Measurements from ENCODE around the gene HTRA2. TPM values are rescaled to one million over a fixed set of nuclear protein-coding genes. Genes with fewer than 3 reads are reported as not detected.
A peak's percentile ranks its signal among the peaks of the same experiment; 100 is the strongest.

The HTRA2 gene
- total RNA-seq, 2 donors from 2014 or later = 18.5 to 21.4 TPM

DNA sequence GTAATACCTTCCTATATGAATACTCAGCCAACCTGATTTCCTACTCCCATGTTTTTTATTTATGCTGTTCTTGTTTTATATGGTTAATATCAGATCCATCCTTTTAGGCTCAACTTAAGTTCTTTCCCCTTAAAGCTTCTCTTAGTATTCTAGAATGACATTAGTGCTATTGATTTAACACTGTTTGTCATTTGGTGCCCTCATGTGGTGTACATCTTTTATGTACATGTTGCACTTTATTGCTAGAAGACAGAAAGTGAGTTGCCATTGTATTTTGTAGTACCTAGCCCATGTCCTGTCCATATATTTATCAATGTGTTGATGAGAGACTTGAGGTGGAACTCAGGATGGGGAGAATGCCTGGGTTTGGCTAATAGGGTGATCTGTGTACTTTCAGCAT lies 2.5 kb downstream of the HTRA2 start:
- H3K9me3 ChIP-seq (ENCODE audit: control insufficient read depth, low read length, poor library complexity, severe bottlenecking) = no peaks in the 10 kb centered on the region
- ATAC-seq (no peak), DNase-seq (no peak)
- Mint-ChIP-seq H3K27me3 (peaks cover 3% of the 10 kb centered on the region), H3K4me1 (peaks cover 26% of the 10 kb centered on the region), H3K4me3 (peak overlapping the region; percentile 71), H3K27ac (peak overlapping the region; percentile 93), H3K36me3 (ENCODE audit: low read depth) (peaks cover 7% of the 10 kb centered on the region)

DNA sequence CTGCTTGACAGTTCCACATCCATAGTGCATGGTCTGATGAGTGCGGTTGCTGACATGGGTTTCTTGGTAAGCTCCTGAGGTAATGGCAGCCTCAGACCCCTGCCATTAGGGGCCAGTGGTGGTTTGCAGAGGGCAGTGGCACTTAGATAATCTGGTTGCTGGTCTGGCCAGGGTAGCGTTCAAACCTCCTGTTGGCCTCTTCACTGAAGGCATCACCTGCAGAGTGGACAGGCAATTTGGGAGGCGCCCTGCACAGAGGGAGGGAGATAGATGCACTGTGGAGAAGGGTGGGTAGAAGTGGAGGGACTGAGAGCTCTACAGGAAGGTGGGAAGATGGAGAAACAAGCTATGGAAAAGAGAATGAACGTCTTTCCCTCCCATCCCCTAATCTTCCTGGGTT lies 3.7 kb downstream of the HTRA2 start:
- Mint-ChIP-seq H3K27me3 (peaks cover 15% of the 10 kb centered on the region), H3K4me3 (no peak overlapping the region), H3K27ac (no peak overlapping the region), H3K4me1 (peaks cover 20% of the 10 kb centered on the region), H3K36me3 (ENCODE audit: low read depth) (peaks cover 7% of the 10 kb centered on the region)
- no peaks in the 10 kb centered on the region for H3K9me3 ChIP-seq (ENCODE audit: control insufficient read depth, low read length, poor library complexity, severe bottlenecking)
- ATAC-seq (no peak), DNase-seq (no peak)

DNA sequence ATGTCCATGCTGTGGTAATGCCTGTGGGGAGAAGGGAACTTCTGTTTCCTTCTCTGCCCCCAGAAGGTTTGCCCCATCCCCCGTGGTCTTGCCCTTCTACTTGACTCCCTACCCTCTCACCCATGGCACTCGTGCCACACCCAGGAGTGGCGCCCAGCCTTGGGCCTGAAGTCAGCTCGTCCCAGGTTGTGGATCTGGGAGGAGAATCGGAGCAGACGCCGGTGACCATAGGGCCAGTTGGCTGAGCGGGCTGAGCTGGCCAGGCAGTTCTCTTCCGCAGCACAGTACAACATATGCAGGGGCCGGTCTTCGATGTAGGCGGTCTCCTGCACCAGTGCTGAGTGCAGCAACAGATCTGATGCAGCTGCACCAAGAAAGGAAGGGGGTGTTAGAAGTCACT lies 4.7 kb downstream of the HTRA2 start:
- no peaks in the 10 kb centered on the region for H3K9me3 ChIP-seq (ENCODE audit: control insufficient read depth, low read length, poor library complexity, severe bottlenecking)
- H3K36me3 Mint-ChIP-seq (ENCODE audit: low read depth) = peaks cover 5% of the 10 kb centered on the region
- no peak overlapping the region for H3K4me3 Mint-ChIP-seq
- H3K27ac Mint-ChIP-seq = no peak overlapping the region
- DNase-seq (no peak), ATAC-seq (no peak)
- peaks cover 15% of the 10 kb centered on the region for H3K4me1 Mint-ChIP-seq
- H3K27me3 Mint-ChIP-seq = peaks cover 25% of the 10 kb centered on the region

DNA sequence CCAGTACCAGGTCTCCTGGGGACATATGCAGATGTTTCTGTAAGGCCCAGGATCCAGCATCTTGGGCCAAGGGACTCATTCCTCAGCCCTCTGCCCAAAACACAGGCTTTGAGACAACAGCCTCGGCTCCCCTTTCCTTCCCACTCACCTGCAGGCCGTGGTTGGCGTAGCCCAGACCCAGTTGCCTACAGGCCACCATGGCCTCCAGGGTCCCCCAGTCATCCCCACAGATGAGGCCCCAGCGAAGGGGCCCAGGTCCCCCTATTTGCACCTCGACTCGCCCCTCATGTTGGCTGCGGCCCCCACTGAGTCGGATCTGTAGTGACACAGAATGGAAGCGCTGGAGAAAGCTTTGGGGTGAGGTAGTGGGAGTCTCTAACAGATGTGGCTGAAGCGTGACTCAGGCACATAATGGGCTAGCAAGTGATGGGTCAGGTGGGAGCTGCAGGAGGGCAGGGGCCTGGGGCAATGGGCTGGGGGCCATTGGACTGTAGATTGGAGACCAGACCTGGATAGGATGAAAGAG lies 5.8 kb downstream of the HTRA2 start:
- DNase-seq = no peak
- Mint-ChIP-seq H3K27ac (no peak overlapping the region), H3K4me3 (no peak overlapping the region)

DNA sequence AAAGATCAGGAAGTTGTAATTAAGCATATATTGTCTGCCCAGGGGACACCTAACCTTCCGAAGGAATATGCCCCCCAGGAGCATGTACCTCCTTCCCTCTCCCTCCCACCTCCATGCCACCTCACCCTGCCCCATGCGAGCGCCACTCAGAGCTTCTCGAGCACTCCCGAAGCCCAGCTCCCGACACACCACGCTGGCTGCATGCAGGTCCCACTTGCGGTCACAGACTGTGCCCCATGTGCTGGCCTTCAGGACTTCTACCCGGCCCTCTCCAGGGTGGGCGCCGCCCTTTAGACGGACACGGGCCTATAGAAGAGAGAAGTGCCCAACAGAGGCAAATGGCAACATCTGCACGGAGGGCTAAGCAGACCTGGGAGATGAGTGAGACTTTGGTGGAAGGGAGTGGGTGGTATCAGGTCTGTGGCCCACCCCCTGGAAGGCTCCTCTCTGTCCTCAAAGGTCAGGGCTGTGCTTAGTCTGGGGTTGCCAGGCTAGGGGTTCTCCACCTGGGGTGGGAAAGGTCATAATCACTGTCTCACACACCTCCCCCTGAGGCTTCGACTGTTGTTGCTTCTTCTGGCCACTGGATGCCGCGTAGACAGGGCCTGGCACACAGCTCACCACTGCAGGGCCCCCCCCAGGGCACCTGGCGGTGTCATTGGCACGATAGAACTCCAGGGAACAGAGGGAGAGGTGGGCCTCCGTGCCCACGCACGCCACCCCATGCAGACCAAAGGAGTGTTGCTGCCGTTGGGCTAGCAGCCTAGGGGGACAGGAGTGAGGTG lies 6.6 kb downstream of the HTRA2 start:
- peaks cover 36% of the 10 kb centered on the region for H3K27me3 Mint-ChIP-seq
- H3K27ac Mint-ChIP-seq = no peak overlapping the region
- no peak overlapping the region for H3K4me3 Mint-ChIP-seq
- peaks cover 10% of the 10 kb centered on the region for H3K4me1 Mint-ChIP-seq
- no peak for ATAC-seq
- H3K36me3 Mint-ChIP-seq (ENCODE audit: low read depth) = peaks cover 5% of the 10 kb centered on the region
- H3K9me3 ChIP-seq (ENCODE audit: control insufficient read depth, low read length, poor library complexity, severe bottlenecking) = no peaks in the 10 kb centered on the region
- DNase-seq = no peak

More for the DNA sequence above, 5.8 kb downstream of the HTRA2 start:
- H3K4me1 Mint-ChIP-seq = peaks cover 15% of the 10 kb centered on the region
- peaks cover 29% of the 10 kb centered on the region for H3K27me3 Mint-ChIP-seq
- H3K9me3 ChIP-seq (ENCODE audit: control insufficient read depth, low read length, poor library complexity, severe bottlenecking) = no peaks in the 10 kb centered on the region
- H3K36me3 Mint-ChIP-seq (ENCODE audit: low read depth) = peaks cover 5% of the 10 kb centered on the region
- no peak for ATAC-seq

DNA sequence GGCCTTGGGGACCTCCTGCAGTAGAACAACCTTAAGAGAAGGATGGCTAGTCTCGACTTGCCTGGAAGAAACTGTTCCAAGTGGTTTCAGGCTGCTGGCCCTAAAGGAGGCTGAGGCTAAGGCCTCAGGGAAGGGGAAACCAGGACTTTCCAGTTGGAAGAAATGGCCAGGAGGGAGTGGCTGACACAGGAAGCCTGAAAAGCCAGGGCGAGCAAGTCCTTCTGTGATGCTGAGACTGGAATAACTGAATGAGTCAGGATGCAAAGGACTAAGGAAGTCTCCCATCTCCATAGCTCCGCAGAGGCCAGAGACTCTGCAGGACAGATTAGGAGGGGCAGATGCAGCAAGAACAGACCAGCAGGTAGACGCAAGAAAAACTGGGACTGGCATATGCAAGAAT lies 7.4 kb downstream of the HTRA2 start:
- peaks cover 4% of the 10 kb centered on the region for H3K4me1 Mint-ChIP-seq
- ATAC-seq (no peak), DNase-seq (no peak)
- H3K27me3 Mint-ChIP-seq = peaks cover 40% of the 10 kb centered on the region
- no peak overlapping the region for H3K27ac Mint-ChIP-seq
- no peak overlapping the region for H3K4me3 Mint-ChIP-seq
- H3K36me3 Mint-ChIP-seq (ENCODE audit: low read depth) = peaks cover 4% of the 10 kb centered on the region
- H3K9me3 ChIP-seq (ENCODE audit: control insufficient read depth, low read length, poor library complexity, severe bottlenecking) = no peaks in the 10 kb centered on the region

DNA sequence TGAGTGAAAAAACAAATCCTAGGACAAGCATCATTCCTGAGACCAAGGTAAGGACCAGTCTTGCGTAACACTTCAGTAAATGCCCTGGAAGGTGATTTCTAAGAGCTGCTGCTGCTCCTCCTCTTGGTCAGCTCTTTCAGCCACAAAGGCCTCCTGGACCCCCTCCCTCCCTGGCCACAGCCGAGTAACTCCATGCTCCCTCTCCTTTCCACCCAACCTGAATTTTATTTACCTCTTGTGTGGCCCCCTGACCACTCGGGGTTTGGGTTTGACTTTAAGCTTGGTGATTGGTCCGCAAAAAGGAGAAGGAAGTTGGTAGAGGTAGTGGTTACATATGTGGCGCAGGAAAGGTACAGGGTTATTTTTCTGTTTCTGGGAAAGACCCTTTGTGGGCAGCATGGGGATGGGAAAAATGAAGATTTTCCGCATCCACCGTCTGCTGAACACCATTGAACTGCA lies 9.2 kb downstream of the HTRA2 start:
- ATAC-seq (no peak), DNase-seq (no peak)
- Mint-ChIP-seq H3K4me3 (peak overlapping the region; percentile 31), H3K27ac (no peak overlapping the region), H3K4me1 (peaks cover 2% of the 10 kb centered on the region), H3K27me3 (peaks cover 54% of the 10 kb centered on the region), H3K36me3 (ENCODE audit: low read depth) (peaks cover 8% of the 10 kb centered on the region)
- no peaks in the 10 kb centered on the region for H3K9me3 ChIP-seq (ENCODE audit: control insufficient read depth, low read length, poor library complexity, severe bottlenecking)

DNA sequence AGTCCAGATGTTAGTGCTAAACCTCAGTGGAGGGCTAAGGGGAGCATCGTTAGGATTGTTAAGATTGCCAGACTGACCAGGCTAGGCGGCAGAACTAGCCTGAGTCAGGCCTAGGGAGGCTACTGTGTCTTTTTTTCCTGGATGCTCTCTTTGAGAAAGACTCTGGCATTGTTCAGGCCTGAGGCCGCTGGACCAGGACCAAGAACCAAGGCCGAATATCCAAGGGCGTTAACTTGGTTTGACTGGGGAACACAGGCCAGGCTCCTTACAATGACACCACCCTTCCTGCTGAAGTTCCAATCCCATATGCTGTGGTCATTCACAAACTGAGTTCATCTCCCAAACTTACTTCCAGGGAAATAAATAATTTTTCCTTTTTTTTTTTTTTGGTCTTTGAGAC lies 10.6 kb downstream of the HTRA2 start:
- H3K4me1 Mint-ChIP-seq = peaks cover 4% of the 10 kb centered on the region

DNA sequence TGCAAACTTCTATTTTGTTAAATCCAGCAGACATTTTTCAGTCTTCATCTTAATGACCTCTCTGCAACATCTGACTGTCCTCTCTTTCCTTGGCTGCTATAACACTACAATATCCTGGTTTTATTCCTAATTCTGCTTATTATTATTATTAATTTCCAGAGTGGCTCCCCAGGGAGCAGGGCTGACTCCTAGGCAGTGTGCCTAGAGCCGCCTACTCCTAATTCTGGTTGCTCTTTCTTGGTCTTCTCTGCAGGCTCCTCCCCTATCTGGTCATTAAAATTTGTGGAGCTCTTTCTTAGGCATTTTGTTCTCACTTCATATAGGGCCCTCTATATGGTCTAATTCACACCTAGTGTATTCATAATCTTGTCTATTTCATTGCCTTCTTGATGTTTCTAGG lies 13.2 kb downstream of the HTRA2 start:
- peaks cover 4% of the 10 kb centered on the region for H3K4me1 Mint-ChIP-seq
- peaks cover 11% of the 10 kb centered on the region for H3K36me3 Mint-ChIP-seq (ENCODE audit: low read depth)
- H3K27ac Mint-ChIP-seq = peak overlapping the region; percentile 53
- H3K9me3 ChIP-seq (ENCODE audit: control insufficient read depth, low read length, poor library complexity, severe bottlenecking) = no peaks in the 10 kb centered on the region
- H3K4me3 Mint-ChIP-seq = no peak overlapping the region
- DNase-seq (no peak), ATAC-seq (no peak)
- peaks cover 74% of the 10 kb centered on the region for H3K27me3 Mint-ChIP-seq

More for the DNA sequence above, 10.6 kb downstream of the HTRA2 start:
- no peak for DNase-seq
- H3K36me3 Mint-ChIP-seq (ENCODE audit: low read depth) = peaks cover 8% of the 10 kb centered on the region
- H3K4me3 Mint-ChIP-seq = no peak overlapping the region
- no peak overlapping the region for H3K27ac Mint-ChIP-seq
- no peak for ATAC-seq
- H3K9me3 ChIP-seq (ENCODE audit: control insufficient read depth, low read length, poor library complexity, severe bottlenecking) = no peaks in the 10 kb centered on the region
- H3K27me3 Mint-ChIP-seq = peaks cover 60% of the 10 kb centered on the region

DNA sequence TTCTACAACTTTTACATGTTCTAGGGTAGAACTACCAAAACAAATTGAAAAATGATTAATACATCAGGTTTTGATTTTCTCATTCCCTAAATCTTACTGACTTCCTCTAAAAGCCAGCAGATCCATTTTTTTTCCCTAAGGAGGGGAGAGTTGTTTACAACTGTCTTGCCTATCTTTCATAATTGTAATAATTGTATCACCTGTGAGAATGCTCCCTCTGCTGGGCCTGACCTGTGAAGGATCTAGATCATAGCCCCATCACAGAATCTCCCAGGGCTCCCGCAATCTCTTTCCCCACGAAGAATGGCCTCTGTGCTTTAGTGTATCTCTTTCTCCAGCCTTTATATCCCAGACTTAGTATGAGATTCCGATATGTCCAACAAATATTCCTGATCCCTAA lies 14.9 kb downstream of the HTRA2 start:
- H3K9me3 ChIP-seq (ENCODE audit: control insufficient read depth, low read length, poor library complexity, severe bottlenecking) = no peaks in the 10 kb centered on the region
- Mint-ChIP-seq H3K4me3 (no peak overlapping the region), H3K36me3 (ENCODE audit: low read depth) (peaks cover 16% of the 10 kb centered on the region), H3K27me3 (peaks cover 69% of the 10 kb centered on the region), H3K27ac (no peak overlapping the region), H3K4me1 (peaks cover 10% of the 10 kb centered on the region)
- DNase-seq (no peak), ATAC-seq (no peak)

DNA sequence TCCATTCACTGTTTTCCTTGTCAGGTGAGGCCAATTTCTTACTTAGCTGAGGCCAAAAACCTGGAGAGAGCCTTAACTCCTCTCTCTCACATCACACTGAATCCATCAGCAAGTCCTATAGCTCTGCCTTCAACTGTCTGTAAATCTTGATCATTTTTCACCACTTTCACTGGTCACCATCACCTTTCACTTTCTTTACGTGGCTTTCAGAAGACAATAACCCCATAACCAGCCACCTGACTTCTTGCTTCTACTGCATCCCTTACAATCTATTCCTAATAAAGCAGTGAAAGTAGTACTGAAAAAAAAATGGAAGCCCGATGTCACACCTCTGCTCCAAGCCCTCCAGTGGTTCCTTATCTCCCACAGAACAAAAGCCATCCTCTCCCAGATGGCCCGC lies 16.3 kb downstream of the HTRA2 start:
- peaks cover 76% of the 10 kb centered on the region for H3K27me3 Mint-ChIP-seq
- ATAC-seq (no peak), DNase-seq (no peak)
- no peaks in the 10 kb centered on the region for H3K9me3 ChIP-seq (ENCODE audit: control insufficient read depth, low read length, poor library complexity, severe bottlenecking)
- peaks cover 18% of the 10 kb centered on the region for H3K36me3 Mint-ChIP-seq (ENCODE audit: low read depth)
- H3K4me1 Mint-ChIP-seq = peaks cover 10% of the 10 kb centered on the region
- no peak overlapping the region for H3K27ac Mint-ChIP-seq
- no peak overlapping the region for H3K4me3 Mint-ChIP-seq

DNA sequence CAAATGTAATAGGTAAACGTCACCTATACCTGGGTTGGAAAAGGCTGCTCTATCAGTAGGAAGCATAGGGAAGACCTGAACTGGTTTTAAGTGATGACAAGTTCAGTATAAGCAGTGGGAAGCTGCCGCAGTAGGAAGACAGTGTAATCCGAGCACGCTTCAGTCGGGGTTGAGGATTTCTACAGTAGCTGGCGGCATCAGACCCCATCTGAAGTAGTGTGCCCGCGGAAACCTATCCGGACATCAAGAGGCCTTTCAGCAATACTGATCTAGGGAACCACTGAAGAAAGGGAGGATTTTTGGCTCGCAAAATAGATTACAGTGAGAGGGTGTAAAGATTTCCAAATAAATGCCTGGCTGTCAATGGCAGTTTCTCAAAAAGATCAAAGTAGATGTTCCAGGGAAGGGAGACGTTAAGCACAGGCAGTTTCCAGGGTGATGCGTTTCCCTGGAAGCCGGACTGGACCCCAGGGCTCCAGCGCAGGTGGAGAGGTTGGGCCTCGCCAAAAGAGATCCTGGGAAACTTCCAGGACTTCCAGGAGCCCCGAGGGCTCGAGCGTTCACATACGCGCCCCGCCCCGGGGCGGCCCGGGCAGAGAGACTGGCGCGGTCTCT lies 18.7 kb downstream of the HTRA2 start:
- ATAC-seq (peak; percentile 21), DNase-seq (no peak)
- Mint-ChIP-seq H3K4me3 (peak overlapping the region; percentile 79), H3K4me1 (peaks cover 20% of the 10 kb centered on the region), H3K27me3 (peaks cover 68% of the 10 kb centered on the region), H3K36me3 (ENCODE audit: low read depth) (peaks cover 18% of the 10 kb centered on the region), H3K27ac (no peak overlapping the region)
- no peaks in the 10 kb centered on the region for H3K9me3 ChIP-seq (ENCODE audit: control insufficient read depth, low read length, poor library complexity, severe bottlenecking)

DNA sequence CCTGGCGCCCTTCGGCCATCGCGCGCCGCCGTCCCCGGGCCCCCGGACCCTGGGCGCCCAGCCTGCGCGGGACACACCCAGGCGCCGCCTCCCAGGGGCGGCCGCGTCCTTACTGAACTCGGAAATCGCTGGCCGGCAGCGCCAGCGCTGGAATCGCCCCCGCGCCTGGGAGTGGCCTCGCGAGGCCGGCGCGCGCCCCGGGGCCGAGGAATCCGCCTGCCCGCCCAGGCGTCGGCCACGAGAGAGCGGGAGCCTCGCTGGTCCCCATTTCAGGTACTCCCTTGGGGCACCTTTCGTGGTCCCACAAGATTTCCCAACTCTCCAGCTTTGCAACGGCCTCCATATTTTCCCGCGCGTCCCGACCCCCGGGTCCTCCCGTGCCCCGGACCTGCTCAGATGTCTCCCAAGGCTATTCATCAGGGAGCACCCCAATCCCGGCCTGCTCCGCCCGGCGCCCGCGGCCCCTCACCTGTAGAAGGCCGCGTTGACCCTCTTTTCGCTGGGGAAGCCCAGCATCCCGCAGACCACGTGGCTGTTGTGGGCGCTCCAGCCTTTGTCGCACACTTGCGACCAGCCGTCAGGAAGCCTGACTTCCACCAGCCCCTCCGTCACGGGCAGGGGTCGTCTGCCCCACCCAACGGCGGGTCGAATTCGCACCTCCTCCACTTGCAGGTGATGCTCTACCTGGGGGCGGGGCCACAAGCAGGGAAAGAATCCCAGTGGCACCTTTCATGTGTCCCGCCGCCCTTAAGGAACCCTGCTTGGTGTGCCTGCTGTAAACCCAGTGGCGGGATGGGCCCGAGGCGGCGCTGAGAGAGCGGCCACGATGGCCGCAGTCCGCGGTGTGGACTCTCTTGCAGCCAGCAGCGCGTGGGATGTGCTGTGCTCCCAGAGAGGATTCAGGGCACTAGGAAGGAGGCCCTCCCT lies 19.4 kb downstream of the HTRA2 start:
- ATAC-seq = no peak
- H3K9me3 ChIP-seq (ENCODE audit: control insufficient read depth, low read length, poor library complexity, severe bottlenecking) = no peaks in the 10 kb centered on the region
- no peak for DNase-seq
- Mint-ChIP-seq H3K36me3 (ENCODE audit: low read depth) (peaks cover 18% of the 10 kb centered on the region), H3K27ac (no peak overlapping the region), H3K4me1 (peaks cover 23% of the 10 kb centered on the region), H3K27me3 (peaks cover 66% of the 10 kb centered on the region), H3K4me3 (peak overlapping the region; percentile 75)

Data from T-helper 17 cell (primary cell).